SH-SY5Y (cell line): ENCODE data around the gene SOX9.

ENCODE experiments used
- GATA2 ChIP-seq: IDR thresholded peaks from 2 replicates; pipeline ENCODE4 v1.6.1; 2011; ENCODE audit warnings: mild to moderate bottlenecking, low read depth, low read length
- GATA3 ChIP-seq: IDR thresholded peaks from 2 replicates; pipeline ENCODE4 v1.6.1; 2011; ENCODE audit warnings: low read depth, mild to moderate bottlenecking, low read length, moderate library complexity

- TF ChIP-seq GATA3 (no peak), GATA2 (no peak)
Observed at GRCh38 chr17:72077326-72077960, 43.4 kb upstream of the SOX9 start.
